Measurements from ENCODE around the gene INTS3. TPM values are rescaled to one million over a fixed set of nuclear protein-coding genes. Genes with fewer than 3 reads are reported as not detected.
A peak's percentile ranks its signal among the peaks of the same experiment; 100 is the strongest.

The INTS3 gene
- total and polyA plus RNA-seq, 2 of the 8 experiments (the other 6 are each of a cell fraction or from before 2014, with no cell fraction given) = 66.8 to 93.2 TPM

- Histone ChIP-seq H3K18ac (ENCODE audit: extremely low read depth, low read length) (no peak overlapping the region), H2AK5ac (ENCODE audit: low read depth, low read length) (peak overlapping the region; percentile 4; the same call in 1 of the 2 replicates), H3K9ac (replicated peaks in 1 of 4; ENCODE audit: extremely low read depth in 1 of 4, low read depth in 3 of 4, low read length in 3 of 4) (no peak overlapping the region), H3K9me3 (ENCODE audit: insufficient read depth in 2 of 2, low read depth in 1 of 2, low read length in 1 of 2) (no peaks in the 10 kb centered on the region), H3K23ac (ENCODE audit: insufficient read length) (no peak overlapping the region), H3K56ac (replicated peaks; ENCODE audit: insufficient read length, low read depth, low read length) (no peak overlapping the region), H2BK12ac (ENCODE audit: low read depth, low read length) (0 out of 2 replicates have a peak overlapping the region, but pooled peaks have one; percentile 85), H2BK15ac (ENCODE audit: low read length) (no peak overlapping the region), H2AFZ (ENCODE audit: low read length) (no peak overlapping the region), H4K8ac (ENCODE audit: extremely low read depth, insufficient read depth, low read length) (no peak overlapping the region; the same call in 1 of the 2 replicates), H3K79me1 (ENCODE audit: low read depth, low read length) (no peaks in the 10 kb centered on the region), H3K27me3 (replicated peaks in 1 of 4; ENCODE audit: control insufficient read depth in 3 of 4, extremely low read depth in 1 of 4, insufficient read depth in 3 of 4, low read length in 3 of 4) (no peaks in the 10 kb centered on the region), H3K23me2 (ENCODE audit: low read depth, low read length) (no peaks in the 10 kb centered on the region; the same call in 1 of the 2 replicates), H3K4me3 (ENCODE audit: extremely low read depth in 1 of 4, insufficient read depth in 2 of 4, low read depth in 3 of 4, low read length in 4 of 4) (no peak overlapping the region), H4K20me1 (replicated peaks in 1 of 2; ENCODE audit: control insufficient read depth in 1 of 2, insufficient read depth in 2 of 2, low read length in 2 of 2) (peaks cover 0 to 4% of the 10 kb centered on the region in 2 experiments), H3K4me2 (ENCODE audit: insufficient read depth in 1 of 2, low read depth in 2 of 2, low read length in 2 of 2) (no peak overlapping the region), H3K27ac (ENCODE audit: low read depth, low read length) (no peak overlapping the region), H4K91ac (replicated peaks; ENCODE audit: insufficient read length, low read length) (no peak overlapping the region), H3K14ac (ENCODE audit: insufficient read length) (no peak overlapping the region), H2BK20ac (ENCODE audit: low read length) (peak overlapping the region; percentile 89; the same call in 1 of the 2 replicates), H3K4me1 (replicated peaks in 1 of 4; ENCODE audit: control insufficient read depth in 3 of 4, insufficient read depth in 4 of 4, low read length in 3 of 4) (peaks cover 6 to 32% (median 22%) of the 10 kb centered on the region in 4 experiments), H4K5ac (ENCODE audit: insufficient read length, low read depth, low read length) (no peak overlapping the region), H3K79me2 (ENCODE audit: control insufficient read depth in 1 of 2, insufficient read depth in 2 of 2, low read length in 2 of 2) (no peaks in the 10 kb centered on the region), H3K4ac (replicated peaks; ENCODE audit: insufficient read length, low read depth, low read length) (no peak overlapping the region), H3K36me3 (ENCODE audit: control insufficient read depth in 2 of 4, insufficient read depth in 4 of 4, low read length in 3 of 4) (no peaks in the 10 kb centered on the region; a peak in 1 of 8 replicates), H2BK120ac (replicated peaks; ENCODE audit: low read depth, low read length) (no peak overlapping the region), H2BK5ac (ENCODE audit: low read depth, low read length) (no peak overlapping the region)
- DNase-seq (ENCODE audit: low read depth in 1 of 2, low spot score in 2 of 2) (no peak), FAIRE-seq (no peak)
- 83% methylated on average over 9 of the region's 9 CpGs; no CpG with 5 or more reads in 1 of the 2 experiments for WGBS, 2 experiments (ENCODE audit: extremely low coverage in 1 of 2, insufficient coverage in 1 of 2, insufficient read length in 1 of 2, insufficient replicate concordance in 2 of 2, low coverage in 1 of 2, low lambda C conversion rate in 2 of 2, missing lambda C conversion rate in 1 of 2)
- ChIA-PET CTCF (ENCODE audit: partially characterized antibody) (interaction anchor here (0.6 to 2.9 kb wide), 29 partner anchors 11 to 280 kb away, joined by 3 to 19 read pairs (median 5); partner anchors contain the start of genes CREB3L4, DENND4B, JTB and RAB13), POLR2A (ENCODE audit: partially characterized antibody) (interaction anchor here (0.7 to 15.1 kb wide), 6 partner anchors 10 to 197 kb away, joined by 3 to 153 read pairs (median 3); partner anchors contain the start of genes CREB3L4, DENND4B, RPS27 and SLC27A3)
- TF ChIP-seq CHD2 (IDR thresholded peaks at IDR 0.05; ENCODE audit: low read length) (no peak), USF2 (IDR thresholded peaks at IDR 0.05; ENCODE audit: low read length) (no peak), ATF3 (IDR thresholded peaks at IDR 0.05; ENCODE audit: insufficient read depth, low read depth, low read length) (no peak), SP1 (IDR thresholded peaks at IDR 0.05; ENCODE audit: low read depth, low read length) (no peak), EZH2 (IDR thresholded peaks at IDR 0.05; ENCODE audit: low read depth, low read length, severe bottlenecking) (no peak), CHD1 (IDR thresholded peaks at IDR 0.05; ENCODE audit: low read depth, low read length) (no peak), POU5F1 (IDR thresholded peaks at IDR 0.05; ENCODE audit: low read depth, low read length) (no peak), TEAD4 (IDR thresholded peaks at IDR 0.05; ENCODE audit: low read depth, low read length) (no peak)
These were observed 68.3 kb downstream of the INTS3 start for GRCh38 chr1:153795934-153796785.

All from H1 (cell line).